ENCODE measurements around the gene SOS1.
"Not testable (repeated sequence)": the region's sequence is repeated elsewhere in the genome, so short reads cannot be mapped to it uniquely, and the experiment has no call there.

The SOS1 gene

DNA sequence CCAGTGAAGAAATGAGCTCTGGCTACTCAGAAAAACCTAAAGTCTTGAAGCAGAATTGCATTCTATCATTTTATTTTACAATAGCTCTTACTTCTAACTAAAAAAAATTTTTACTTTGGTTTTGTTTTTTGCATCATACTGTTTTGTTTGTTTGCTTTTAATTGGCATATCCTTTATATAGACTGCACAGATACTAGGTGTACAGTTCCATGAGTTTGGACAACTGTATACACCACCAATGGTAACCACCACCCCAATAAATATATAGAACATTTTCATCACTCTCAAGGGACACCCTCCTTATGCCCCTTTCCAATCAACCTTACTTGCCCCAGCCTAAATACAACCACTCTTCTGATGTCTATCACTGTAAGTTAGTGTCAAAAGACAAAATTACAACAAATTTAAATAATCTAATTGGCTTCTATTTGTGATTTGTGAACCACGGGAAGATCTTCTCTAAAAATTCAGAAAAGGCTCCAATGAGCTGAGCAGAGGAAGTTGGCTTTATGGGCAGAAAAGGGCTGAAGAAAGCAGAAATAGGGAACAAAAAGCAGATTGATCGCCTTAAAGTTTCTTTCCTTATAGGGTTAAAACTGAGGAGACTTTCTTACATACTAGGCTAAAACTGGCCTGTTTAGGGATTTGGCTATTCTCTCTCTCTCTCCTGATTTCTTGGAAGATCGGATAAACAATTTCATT lies 22.2 kb upstream of the SOS1 start:
- no peak overlapping the region for H3K14ac ChIP-seq (ENCODE audit: low read length in 2 of 2)
- H2AK5ac ChIP-seq (ENCODE audit: low read length, severe bottlenecking), result no peak overlapping the region
- H3K4me3 ChIP-seq (ENCODE audit: insufficient read depth in 1 of 2, low read depth in 1 of 2, low read length in 2 of 2), result no peak overlapping the region
- no peak overlapping the region for H3K4me2 ChIP-seq (ENCODE audit: low read length, poor library complexity, severe bottlenecking)
- DNase-seq, result no peak
- H3K79me1 ChIP-seq (replicated peaks; ENCODE audit: low read length, poor library complexity, severe bottlenecking), result no peaks in the 10 kb centered on the region
- no peak overlapping the region for H2BK12ac ChIP-seq (ENCODE audit: low read length in 2 of 2)
- H3K4me1 ChIP-seq (ENCODE audit: control insufficient read depth, insufficient read depth, low read depth, low read length), result no peaks in the 10 kb centered on the region
- H3K23ac ChIP-seq (ENCODE audit: low read length in 2 of 2), result no peak overlapping the region
- H2BK15ac ChIP-seq (ENCODE audit: low read depth, poor library complexity, severe bottlenecking), result no peak overlapping the region
- no peak overlapping the region for H2AFZ ChIP-seq (ENCODE audit: low read depth, low read length)
- H3K27ac ChIP-seq (ENCODE audit: low read length, poor library complexity, severe bottlenecking), result no peak overlapping the region
- H2BK5ac ChIP-seq (ENCODE audit: low read depth, low read length, poor library complexity, severe bottlenecking), result no peak overlapping the region
- no peak overlapping the region for H4K91ac ChIP-seq (ENCODE audit: low read length)
- H3K4ac ChIP-seq (ENCODE audit: low read depth in 1 of 2, low read length in 2 of 2), result no peak overlapping the region
- H3K9ac ChIP-seq (ENCODE audit: low read length), result no peak overlapping the region
- H3K36me3 ChIP-seq (ENCODE audit: control insufficient read depth in 1 of 2, insufficient read depth in 2 of 2, low read depth in 1 of 2, low read length in 2 of 2), result no peaks in the 10 kb centered on the region
- no peak overlapping the region for H3K18ac ChIP-seq (ENCODE audit: low read depth in 1 of 2, low read length in 2 of 2)
- no peak overlapping the region for H4K8ac ChIP-seq (ENCODE audit: low read length)
- 63% methylated on average over 3 of the region's 3 CpGs for WGBS
- no peaks in the 10 kb centered on the region for H3K27me3 ChIP-seq (ENCODE audit: control insufficient read depth in 1 of 2, insufficient read depth in 1 of 2, low read length in 2 of 2)
- no peaks in the 10 kb centered on the region for H3K9me3 ChIP-seq (ENCODE audit: control insufficient read depth, low read length)
- H2BK120ac ChIP-seq (ENCODE audit: low read depth, low read length), result no peak overlapping the region

GRCh38 chr2:39141334-39142271 lies 20.8 kb upstream of the SOS1 start:
- H3K4me1 ChIP-seq (ENCODE audit: control insufficient read depth, insufficient read depth, low read depth, low read length), result no peaks in the 10 kb centered on the region

DNA sequence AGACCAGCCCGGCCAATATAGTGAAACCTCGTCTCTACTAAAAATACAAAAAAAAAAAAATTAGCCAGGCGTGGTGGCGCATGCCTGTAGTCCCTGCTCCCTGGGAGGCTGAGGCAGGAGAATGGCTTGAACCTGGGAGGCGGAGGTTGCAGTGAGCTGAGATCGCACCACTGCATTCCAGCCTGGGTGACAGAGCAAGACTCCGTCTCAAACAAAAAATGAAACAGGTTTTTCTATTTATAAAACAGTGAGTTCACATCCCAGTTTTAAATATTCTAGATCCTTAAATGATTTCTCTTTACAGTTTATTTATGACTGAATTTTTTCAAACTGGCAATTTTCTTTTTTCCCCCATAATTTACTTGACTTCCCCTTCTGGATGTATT lies 20.1 kb upstream of the SOS1 start:
- H3K4me3 ChIP-seq (ENCODE audit: insufficient read depth in 1 of 2, low read depth in 1 of 2, low read length in 2 of 2); H3K79me1 ChIP-seq (replicated peaks; ENCODE audit: low read length, poor library complexity, severe bottlenecking); DNase-seq; H2BK15ac ChIP-seq (ENCODE audit: low read depth, poor library complexity, severe bottlenecking); H3K4me1 ChIP-seq (ENCODE audit: control insufficient read depth, insufficient read depth, low read depth, low read length); H3K9ac ChIP-seq (ENCODE audit: low read length); H2AK5ac ChIP-seq (ENCODE audit: low read length, severe bottlenecking); H3K23ac ChIP-seq (ENCODE audit: low read length in 2 of 2); H4K91ac ChIP-seq (ENCODE audit: low read length); H3K27me3 ChIP-seq (ENCODE audit: control insufficient read depth in 1 of 2, insufficient read depth in 1 of 2, low read length in 2 of 2); H3K18ac ChIP-seq (ENCODE audit: low read depth in 1 of 2, low read length in 2 of 2); H4K8ac ChIP-seq (ENCODE audit: low read length); H3K36me3 ChIP-seq (ENCODE audit: control insufficient read depth in 1 of 2, insufficient read depth in 2 of 2, low read depth in 1 of 2, low read length in 2 of 2); H2BK12ac ChIP-seq (ENCODE audit: low read length in 2 of 2); H3K14ac ChIP-seq (ENCODE audit: low read length in 2 of 2); H2AFZ ChIP-seq (ENCODE audit: low read depth, low read length); H3K4ac ChIP-seq (ENCODE audit: low read depth in 1 of 2, low read length in 2 of 2); H2BK120ac ChIP-seq (ENCODE audit: low read depth, low read length); H3K9me3 ChIP-seq (ENCODE audit: control insufficient read depth, low read length); H2BK5ac ChIP-seq (ENCODE audit: low read depth, low read length, poor library complexity, severe bottlenecking); H3K27ac ChIP-seq (ENCODE audit: low read length, poor library complexity, severe bottlenecking); H3K4me2 ChIP-seq (ENCODE audit: low read length, poor library complexity, severe bottlenecking): not testable (repeated sequence)
- 100% methylated on average over 5 of the region's 7 CpGs for WGBS

More at GRCh38 chr2:39141334-39142271, 20.8 kb upstream of the SOS1 start:
- Histone ChIP-seq H3K79me1 (replicated peaks; ENCODE audit: low read length, poor library complexity, severe bottlenecking) (no peaks in the 10 kb centered on the region), H2AFZ (ENCODE audit: low read depth, low read length) (no peak overlapping the region), H2AK5ac (ENCODE audit: low read length, severe bottlenecking) (no peak overlapping the region), H3K36me3 (ENCODE audit: control insufficient read depth in 1 of 2, insufficient read depth in 2 of 2, low read depth in 1 of 2, low read length in 2 of 2) (no peaks in the 10 kb centered on the region), H3K23ac (ENCODE audit: low read length in 2 of 2) (no peak overlapping the region), H3K9ac (ENCODE audit: low read length) (no peak overlapping the region), H3K27me3 (ENCODE audit: control insufficient read depth in 1 of 2, insufficient read depth in 1 of 2, low read length in 2 of 2) (no peaks in the 10 kb centered on the region), H2BK15ac (ENCODE audit: low read depth, poor library complexity, severe bottlenecking) (no peak overlapping the region), H3K27ac (ENCODE audit: low read length, poor library complexity, severe bottlenecking) (no peak overlapping the region), H3K4ac (ENCODE audit: low read depth in 1 of 2, low read length in 2 of 2) (no peak overlapping the region), H4K91ac (ENCODE audit: low read length) (no peak overlapping the region), H2BK5ac (ENCODE audit: low read depth, low read length, poor library complexity, severe bottlenecking) (no peak overlapping the region), H2BK12ac (ENCODE audit: low read length in 2 of 2) (no peak overlapping the region), H4K8ac (ENCODE audit: low read length) (no peak overlapping the region), H3K9me3 (ENCODE audit: control insufficient read depth, low read length) (no peaks in the 10 kb centered on the region), H3K18ac (ENCODE audit: low read depth in 1 of 2, low read length in 2 of 2) (no peak overlapping the region), H3K4me3 (ENCODE audit: insufficient read depth in 1 of 2, low read depth in 1 of 2, low read length in 2 of 2) (no peak overlapping the region), H2BK120ac (ENCODE audit: low read depth, low read length) (no peak overlapping the region), H3K14ac (ENCODE audit: low read length in 2 of 2) (no peak overlapping the region), H3K4me2 (ENCODE audit: low read length, poor library complexity, severe bottlenecking) (no peak overlapping the region)
- no peak for DNase-seq
- WGBS, result 63% methylated on average over 4 of the region's 8 CpGs

- DNase-seq, result no peak
- H3K4me3 ChIP-seq (ENCODE audit: insufficient read depth in 1 of 2, low read depth in 1 of 2, low read length in 2 of 2), result no peak overlapping the region
- H3K79me1 ChIP-seq (replicated peaks; ENCODE audit: low read length, poor library complexity, severe bottlenecking), result no peaks in the 10 kb centered on the region
- H3K36me3 ChIP-seq (ENCODE audit: control insufficient read depth in 1 of 2, insufficient read depth in 2 of 2, low read depth in 1 of 2, low read length in 2 of 2), result no peaks in the 10 kb centered on the region
- no peak overlapping the region for H3K4ac ChIP-seq (ENCODE audit: low read depth in 1 of 2, low read length in 2 of 2)
- H2AK5ac ChIP-seq (ENCODE audit: low read length, severe bottlenecking), result no peak overlapping the region
- no peak overlapping the region for H2BK120ac ChIP-seq (ENCODE audit: low read depth, low read length)
- H2BK12ac ChIP-seq (ENCODE audit: low read length in 2 of 2), result no peak overlapping the region
- H3K4me2 ChIP-seq (ENCODE audit: low read length, poor library complexity, severe bottlenecking), result no peak overlapping the region
- H2BK5ac ChIP-seq (ENCODE audit: low read depth, low read length, poor library complexity, severe bottlenecking), result no peak overlapping the region
- no peak overlapping the region for H4K8ac ChIP-seq (ENCODE audit: low read length)
- no peaks in the 10 kb centered on the region for H3K9me3 ChIP-seq (ENCODE audit: control insufficient read depth, low read length)
- H2BK15ac ChIP-seq (ENCODE audit: low read depth, poor library complexity, severe bottlenecking), result no peak overlapping the region
- H3K18ac ChIP-seq (ENCODE audit: low read depth in 1 of 2, low read length in 2 of 2), result no peak overlapping the region
- H3K14ac ChIP-seq (ENCODE audit: low read length in 2 of 2), result no peak overlapping the region
- H3K27me3 ChIP-seq (ENCODE audit: control insufficient read depth in 1 of 2, insufficient read depth in 1 of 2, low read length in 2 of 2), result no peaks in the 10 kb centered on the region
- WGBS, result 80% methylated on average over 2 of the region's 3 CpGs
- no peak overlapping the region for H2AFZ ChIP-seq (ENCODE audit: low read depth, low read length)
- no peak overlapping the region for H3K27ac ChIP-seq (ENCODE audit: low read length, poor library complexity, severe bottlenecking)
- H3K23ac ChIP-seq (ENCODE audit: low read length in 2 of 2), result no peak overlapping the region
- H4K91ac ChIP-seq (ENCODE audit: low read length), result no peak overlapping the region
- no peak overlapping the region for H3K9ac ChIP-seq (ENCODE audit: low read length)
- H3K4me1 ChIP-seq (ENCODE audit: control insufficient read depth, insufficient read depth, low read depth, low read length), result no peaks in the 10 kb centered on the region
Observed at GRCh38 chr2:39140322-39140847, 19.5 kb upstream of the SOS1 start.
